Cardiac muscle cell (in vitro differentiated cells and primary cell): Measurements from ENCODE around the gene DMRTB1. TPM values are rescaled to one million over a fixed set of nuclear protein-coding genes. Genes with fewer than 3 reads are reported as not detected.
A peak's percentile ranks its signal among the peaks of the same experiment; 100 is the strongest.

Experiments used
- DNase-seq, 2 donors: peaks; one replicate each; pipeline versions ENCODE4 v3.0.0 to v3.0.0-alpha.2; 2010 to 2017; ENCODE audit warnings: low read depth in 1 of 2, low spot score in 1 of 2
- H3K27ac ChIP-seq: fragments of 200-600 bp; sonication (generic); 2 replicates; pipeline ENCODE4 v1.5.1; 2016
- H3K27me3 ChIP-seq: fragments of 200-600 bp; sonication (generic); 2 replicates; pipeline ENCODE4 v1.6.0; 2016; ENCODE audit warnings: control low read depth
- H3K36me3 ChIP-seq: fragments of 200-600 bp; sonication (generic); 2 replicates; pipeline ENCODE4 v1.5.1; 2016; ENCODE audit warnings: control low read depth
- H3K4me1 ChIP-seq: fragments of 200-600 bp; sonication (generic); 2 replicates; pipeline ENCODE4 v1.8.1; 2017; ENCODE audit warnings: low read depth, mild to moderate bottlenecking, mixed run types
- H3K4me3 ChIP-seq: fragments of 200-600 bp; sonication (generic); 2 replicates; pipeline ENCODE4 v1.5.1; 2016; ENCODE audit warnings: mild to moderate bottlenecking
- H3K9me3 ChIP-seq: fragments of 200-600 bp; sonication (generic); 2 replicates; pipeline ENCODE4 v1.5.1; 2017; ENCODE audit warnings: low read depth, mild to moderate bottlenecking, control low read depth
- CTCF ChIP-seq: IDR thresholded peaks from 2 replicates; pipeline ENCODE4 v1.5.1; 2012; ENCODE audit warnings: low read depth, mild to moderate bottlenecking, low read length
- polyA plus RNA-seq: library from polyadenylated mRNA; unstranded; fragments of >200 nt; fragmentation: Nextera tagmentation; extraction: Ambion mirVana; gene quantifications from 2 replicates; pipeline ENCODE4 v1.2.1, GENCODE V29; 2016
- total RNA-seq: library from RNA; depleted of rRNA; stranded (reverse); fragments of >200 nt; gene quantifications from 2 replicates; pipeline ENCODE4 v1.2.3, GENCODE V29; 2016

DMRTB1 gene
- total and polyA plus RNA-seq, 2 experiments from 2014 or later = not detected

DNA sequence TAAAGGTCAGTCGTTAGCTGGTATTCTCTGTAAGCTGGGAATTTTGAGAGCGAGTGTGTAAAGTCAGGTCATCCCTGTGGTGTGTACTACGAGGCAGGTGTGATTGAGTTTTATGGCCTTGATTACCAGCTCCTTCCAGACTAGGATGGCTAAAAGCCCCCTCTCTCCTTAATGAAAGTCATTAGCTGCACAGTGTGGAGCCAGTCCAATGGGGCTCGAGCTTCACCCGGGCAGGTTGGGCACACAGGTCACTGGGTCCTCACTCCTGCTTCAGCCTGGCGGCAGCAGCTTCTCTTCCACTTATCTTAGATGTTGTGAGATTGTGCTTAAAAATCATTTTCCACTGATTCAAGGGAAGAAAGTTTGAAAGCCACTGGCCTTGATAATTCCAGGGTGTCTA lies 3.0 kb downstream of the DMRTB1 start:
- DNase-seq = no peak
- no peak overlapping the region for H3K4me3 ChIP-seq
- peaks cover 13% of the 10 kb centered on the region for H3K4me1 ChIP-seq
- no peak overlapping the region for H3K27ac ChIP-seq
- TF ChIP-seq CTCF = no peak
- H3K36me3 ChIP-seq = no peaks in the 10 kb centered on the region
- H3K27me3 ChIP-seq = no peaks in the 10 kb centered on the region
- H3K9me3 ChIP-seq = no peaks in the 10 kb centered on the region

DNA sequence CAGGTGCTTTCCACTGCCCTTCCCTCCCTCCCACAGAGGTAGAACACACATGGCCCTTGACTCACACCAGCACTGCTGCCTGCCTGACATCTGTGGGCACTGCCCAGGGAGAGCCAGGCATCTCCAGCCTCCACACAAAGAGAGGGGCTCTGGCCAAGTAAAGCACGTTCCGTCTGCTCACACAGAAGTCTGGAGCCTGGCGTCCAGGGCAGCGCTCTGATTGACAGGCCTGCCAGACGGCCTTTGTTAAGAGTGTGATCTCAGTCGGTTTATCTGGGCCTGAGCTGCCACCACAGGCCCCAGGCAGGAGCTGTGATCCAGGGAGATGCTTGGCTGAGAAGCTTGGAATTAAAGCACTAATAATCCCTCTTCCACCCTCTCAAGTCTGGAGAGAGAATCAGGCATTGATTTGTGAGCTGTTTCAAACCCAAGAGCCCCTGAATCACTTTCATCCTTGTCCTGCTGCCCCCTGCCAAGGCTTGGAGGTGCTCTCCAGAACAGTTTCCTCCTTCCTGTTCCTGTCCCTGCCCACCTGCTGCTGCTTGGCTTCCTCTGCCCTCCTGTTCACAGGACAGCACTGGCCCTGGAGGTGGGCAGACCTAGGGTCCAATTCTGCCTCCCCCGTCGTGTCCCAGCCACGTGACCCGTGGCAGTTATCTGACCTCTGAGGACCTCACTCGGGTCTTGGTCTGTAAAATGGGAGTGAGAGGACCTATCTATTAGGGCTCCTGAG lies 3.7 kb downstream of the DMRTB1 start:
- Histone ChIP-seq H3K36me3 (no peaks in the 10 kb centered on the region), H3K27ac (no peak overlapping the region), H3K27me3 (no peaks in the 10 kb centered on the region), H3K4me1 (peaks cover 20% of the 10 kb centered on the region), H3K4me3 (no peak overlapping the region), H3K9me3 (no peaks in the 10 kb centered on the region)
- no peak for TF ChIP-seq CTCF
- DNase-seq = peak in 1 of 2 donors; percentile 49

GRCh38 chr1:53463961-53464899 lies 5.0 kb downstream of the DMRTB1 start:
- no peaks in the 10 kb centered on the region for H3K36me3 ChIP-seq
- H3K27ac ChIP-seq = no peak overlapping the region
- no peak overlapping the region for H3K4me3 ChIP-seq
- H3K27me3 ChIP-seq = no peaks in the 10 kb centered on the region
- TF ChIP-seq CTCF = no peak
- DNase-seq = no peak
- H3K9me3 ChIP-seq = no peaks in the 10 kb centered on the region
- peaks cover 22% of the 10 kb centered on the region for H3K4me1 ChIP-seq

- no peak overlapping the region for H3K4me3 ChIP-seq
- H3K4me1 ChIP-seq = peaks cover 22% of the 10 kb centered on the region
- H3K36me3 ChIP-seq = no peaks in the 10 kb centered on the region
- no peaks in the 10 kb centered on the region for H3K9me3 ChIP-seq
- no peak for TF ChIP-seq CTCF
- DNase-seq = no peak
- H3K27ac ChIP-seq = no peak overlapping the region
- no peaks in the 10 kb centered on the region for H3K27me3 ChIP-seq
Observed at GRCh38 chr1:53465023-53465957, 6.1 kb downstream of the DMRTB1 start.

GRCh38 chr1:53467391-53467790 lies 8.2 kb downstream of the DMRTB1 start:
- no peaks in the 10 kb centered on the region for H3K36me3 ChIP-seq
- H3K9me3 ChIP-seq = no peaks in the 10 kb centered on the region
- DNase-seq = no peak
- H3K4me1 ChIP-seq = peaks cover 21% of the 10 kb centered on the region
- H3K27me3 ChIP-seq = no peaks in the 10 kb centered on the region
- no peak for TF ChIP-seq CTCF
- H3K4me3 ChIP-seq = no peak overlapping the region
- no peak overlapping the region for H3K27ac ChIP-seq
